Middle frontal gyrus (tissue), 1 donor: ENCODE measurements around the gene ABLIM2.

Experiments used
- DNase-seq: peaks from one replicate; pipeline ENCODE4 v3.0.0-alpha.2; 2015; ENCODE audit warnings: low spot score; ENCODE audit errors: extremely low spot score

Gene ABLIM2

GRCh38 chr4:8008391-8008790, 150.2 kb downstream of the ABLIM2 start:
- no peak for DNase-seq

GRCh38 chr4:8007581-8007980, 151.0 kb downstream of the ABLIM2 start:
- no peak for DNase-seq

GRCh38 chr4:8006471-8006870, 152.1 kb downstream of the ABLIM2 start:
- no peak for DNase-seq

- no peak for DNase-seq
Measured at GRCh38 chr4:8005814-8006215, 152.8 kb downstream of the ABLIM2 start.

GRCh38 chr4:8005033-8005808, 153.4 kb downstream of the ABLIM2 start:
- DNase-seq: no peak

- no peak for DNase-seq
Measured at GRCh38 chr4:8004066-8004465, 154.5 kb downstream of the ABLIM2 start.

- DNase-seq: no peak
Measured at GRCh38 chr4:8002525-8003309, 155.9 kb downstream of the ABLIM2 start.

- DNase-seq: no peak
Measured at GRCh38 chr4:8001564-8002355, 156.9 kb downstream of the ABLIM2 start.

- no peak for DNase-seq
Measured at GRCh38 chr4:8000721-8001491, 157.7 kb downstream of the ABLIM2 start.

- DNase-seq: no peak
Measured at GRCh38 chr4:8000247-8000646, 158.4 kb downstream of the ABLIM2 start.

GRCh38 chr4:7999695-8000094, 158.9 kb downstream of the ABLIM2 start:
- no peak for DNase-seq

- DNase-seq: no peak
Measured at GRCh38 chr4:7999279-7999678, 159.3 kb downstream of the ABLIM2 start.

- no peak for DNase-seq
Measured at GRCh38 chr4:7998447-7998846, 160.2 kb downstream of the ABLIM2 start.

- no peak for DNase-seq
Measured at GRCh38 chr4:7995866-7996265, 162.7 kb downstream of the ABLIM2 start.

- no peak for DNase-seq
Measured at GRCh38 chr4:7995135-7995534, 163.5 kb downstream of the ABLIM2 start.

- DNase-seq: no peak
Measured at GRCh38 chr4:7993671-7994070, 164.9 kb downstream of the ABLIM2 start.

GRCh38 chr4:7992846-7993245, 165.8 kb downstream of the ABLIM2 start:
- DNase-seq: no peak

- DNase-seq: no peak
Measured at GRCh38 chr4:7990807-7991459, 167.7 kb downstream of the ABLIM2 start.

- no peak for DNase-seq
Measured at GRCh38 chr4:7989654-7990053, 169.0 kb downstream of the ABLIM2 start.

- DNase-seq: no peak
Measured at GRCh38 chr4:7988437-7988836, 170.2 kb downstream of the ABLIM2 start.
